Stimulated activated CD4-positive, alpha-beta T cell treated with anti-CD3 and anti-CD28 coated beads, Interleukin-15, amount 100 ng/mL, for 1 hour (primary cell): ENCODE results near the gene TIAM2.

Experiments
- DNase-seq, 2 donors: peaks; one replicate each; pipeline ENCODE4 v3.0.0-alpha.2; 2020; ENCODE audit warnings: low read depth in 1 of 2, low spot score in 1 of 2

TIAM2 gene

DNA sequence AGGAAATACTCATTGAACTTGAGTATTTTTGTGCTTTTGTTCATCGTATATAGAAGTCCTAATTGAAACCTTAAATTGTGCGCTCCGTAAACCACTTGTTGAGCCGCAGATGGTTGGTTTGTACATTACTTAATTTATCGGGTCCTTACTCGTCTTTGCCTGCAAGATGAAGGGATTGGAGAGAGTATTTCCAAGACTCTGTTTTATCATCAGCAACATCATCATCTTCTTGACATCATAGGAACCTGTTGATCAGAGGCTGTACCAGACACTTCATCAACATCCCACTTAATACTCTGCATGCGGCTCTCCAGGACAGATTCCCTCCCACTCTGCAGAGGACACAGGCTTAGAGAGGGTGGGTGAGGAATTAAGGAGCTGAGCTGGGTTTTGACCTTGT lies 28.6 kb downstream of the TIAM2 start:
- no peak for DNase-seq

- DNase-seq: no peak
Measured at GRCh38 chr6:155024391-155025027, 29.4 kb downstream of the TIAM2 start.

DNA sequence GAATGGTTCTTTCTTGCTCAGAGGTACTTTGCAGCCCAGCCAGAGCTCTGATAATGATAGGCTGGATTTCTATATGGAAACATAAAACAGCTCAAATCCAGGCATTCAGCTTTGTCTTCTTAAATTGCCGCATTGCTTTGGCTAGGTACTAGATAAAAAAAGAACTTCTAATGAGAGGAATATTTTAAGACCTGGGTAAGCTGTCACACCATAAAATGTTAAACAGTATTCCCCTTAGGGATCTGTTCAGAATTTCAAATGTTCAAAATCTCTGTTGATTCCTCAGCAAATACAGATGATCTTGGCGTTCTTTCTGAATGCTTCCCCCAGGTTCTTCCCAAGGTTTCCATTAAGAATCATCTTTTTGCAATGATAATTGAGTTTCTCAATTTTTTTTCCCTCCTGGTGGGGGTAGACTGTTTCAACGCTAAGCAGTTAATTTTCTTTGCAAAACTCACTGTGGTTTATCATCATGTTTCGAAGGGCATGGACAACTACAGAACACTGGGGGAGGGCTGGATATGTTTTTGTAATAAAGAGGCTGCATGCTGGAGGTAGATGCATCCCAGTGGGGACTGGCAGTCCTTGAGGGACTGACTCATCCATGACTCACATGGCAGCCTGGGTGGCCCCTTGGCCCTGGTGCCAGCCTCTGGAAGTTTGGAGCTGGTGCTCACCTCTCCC lies 31.0 kb downstream of the TIAM2 start:
- DNase-seq: no peak

GRCh38 chr6:155026706-155027045 lies 31.6 kb downstream of the TIAM2 start:
- no peak for DNase-seq

DNA sequence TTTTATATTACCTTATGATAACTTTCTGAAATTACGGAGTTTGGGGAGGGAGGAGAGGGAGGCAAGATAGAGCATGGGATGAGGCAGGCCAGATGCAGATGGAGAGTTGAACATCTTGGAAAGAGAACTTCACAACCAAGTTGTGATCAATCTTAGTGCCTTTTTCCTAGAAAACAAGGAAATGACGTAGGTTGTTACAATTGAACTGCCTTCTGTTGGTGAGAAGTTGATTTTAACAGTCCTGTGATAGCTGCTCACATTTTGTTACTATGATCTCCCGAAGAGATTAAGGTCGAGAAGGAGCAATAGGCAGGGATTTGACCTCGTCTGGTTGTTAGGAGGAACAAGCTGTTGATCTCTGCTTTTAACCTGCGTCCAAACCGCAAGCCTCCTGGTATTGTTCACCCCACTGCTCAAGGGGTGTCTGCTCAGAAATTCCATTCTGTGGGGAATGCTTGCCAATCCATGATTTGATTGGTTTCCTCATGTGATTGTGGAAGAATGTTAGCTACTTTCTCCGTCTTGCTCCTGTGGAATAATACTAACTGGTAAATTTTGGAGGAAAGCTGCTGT lies 35.1 kb downstream of the TIAM2 start:
- no peak for DNase-seq

DNA sequence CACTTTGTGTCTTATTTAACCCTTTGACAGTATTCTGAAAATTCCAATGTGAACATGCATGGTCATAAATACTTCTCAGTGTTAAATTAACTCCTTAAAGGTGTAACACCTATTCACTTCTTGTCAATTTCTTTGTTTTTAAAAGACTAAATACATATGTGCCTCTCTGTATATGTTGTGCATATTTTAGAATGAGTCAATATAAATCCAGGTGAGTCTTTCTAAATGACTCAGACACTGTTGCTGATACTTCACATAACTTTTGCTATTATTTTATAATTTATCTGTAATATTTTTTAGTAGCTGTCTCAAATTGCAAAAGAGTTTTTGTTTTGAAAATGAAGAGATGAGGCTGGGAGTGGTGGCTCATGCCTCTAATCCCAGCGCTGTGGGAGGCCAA lies 36.0 kb downstream of the TIAM2 start:
- DNase-seq: no peak

DNA sequence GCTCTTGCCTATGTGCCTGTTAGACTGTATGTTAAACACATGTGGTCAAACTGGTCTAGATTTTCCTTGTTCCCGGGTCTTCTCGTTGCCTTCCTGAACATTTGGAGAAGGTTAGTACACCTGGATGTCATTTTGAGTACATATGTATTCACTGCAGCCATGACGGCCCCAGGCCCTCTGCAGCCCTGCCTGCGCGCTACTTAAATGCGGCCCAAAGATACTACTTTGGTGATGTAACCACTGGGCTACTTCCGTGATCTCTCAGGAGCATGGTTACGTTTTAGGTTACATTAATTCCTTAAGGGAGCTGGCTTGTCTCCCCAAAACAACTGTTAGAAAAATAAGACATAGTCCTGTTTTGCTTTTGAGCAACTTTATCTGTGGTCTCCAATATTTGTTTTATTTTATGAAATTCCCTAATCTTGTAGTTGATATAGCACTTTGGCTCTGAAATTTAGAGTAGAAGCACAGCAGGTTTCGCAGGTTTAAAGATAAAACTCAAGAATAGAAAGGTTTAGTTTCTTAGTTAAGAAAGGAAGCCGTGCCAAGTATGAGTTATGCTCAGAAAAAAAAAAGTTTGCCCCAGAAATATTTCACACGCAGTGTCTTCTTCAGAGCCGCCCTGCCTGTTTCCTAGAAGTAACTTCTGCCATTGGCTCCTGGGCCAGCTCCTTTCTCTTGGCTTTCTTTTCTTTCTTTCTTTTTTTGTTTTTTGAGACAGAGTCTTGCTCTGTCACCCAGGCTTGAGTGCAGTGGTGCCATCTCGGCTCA lies 38.1 kb downstream of the TIAM2 start:
- DNase-seq: no peak

DNA sequence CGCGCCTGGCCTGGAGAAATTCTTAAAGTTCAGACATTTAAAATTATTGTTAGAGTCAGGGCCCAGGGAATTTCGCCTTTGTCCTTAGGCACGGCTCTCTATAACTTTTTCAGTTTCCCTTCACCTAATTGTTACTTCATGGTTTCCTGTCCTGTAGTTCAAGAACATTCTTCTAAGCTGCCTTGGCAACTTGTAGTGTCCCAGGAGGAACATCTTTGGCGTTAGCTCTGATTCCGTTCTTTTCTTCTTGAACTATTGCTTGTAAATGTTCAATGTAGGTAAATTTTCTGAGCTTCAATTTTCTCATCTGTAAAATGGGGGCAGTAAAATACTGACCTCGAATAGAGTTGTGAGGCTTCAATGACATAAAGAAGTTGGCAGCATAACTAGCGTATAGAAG lies 41.8 kb downstream of the TIAM2 start:
- no peak for DNase-seq

DNA sequence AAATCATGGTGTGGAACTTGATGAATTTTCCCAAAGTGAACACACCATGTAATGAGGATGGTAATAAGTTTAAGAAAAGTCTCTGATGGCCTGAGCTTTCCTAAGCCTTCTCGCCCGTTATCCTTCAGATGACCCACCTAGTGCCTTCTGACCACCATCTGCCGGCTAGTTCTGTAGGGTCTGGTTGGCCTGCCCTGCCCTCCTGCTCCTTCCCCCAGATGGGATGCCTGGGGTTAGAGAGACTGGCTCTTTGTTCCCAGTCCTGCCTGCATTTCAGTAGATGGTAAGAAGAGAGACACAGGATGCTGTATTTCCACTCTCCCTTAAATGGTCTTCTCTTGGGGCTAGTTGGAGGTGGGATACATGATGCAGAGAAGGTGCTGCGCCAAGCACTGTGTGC lies 43.0 kb downstream of the TIAM2 start:
- DNase-seq: no peak

GRCh38 chr6:155038527-155038926 lies 43.4 kb downstream of the TIAM2 start:
- no peak for DNase-seq

DNA sequence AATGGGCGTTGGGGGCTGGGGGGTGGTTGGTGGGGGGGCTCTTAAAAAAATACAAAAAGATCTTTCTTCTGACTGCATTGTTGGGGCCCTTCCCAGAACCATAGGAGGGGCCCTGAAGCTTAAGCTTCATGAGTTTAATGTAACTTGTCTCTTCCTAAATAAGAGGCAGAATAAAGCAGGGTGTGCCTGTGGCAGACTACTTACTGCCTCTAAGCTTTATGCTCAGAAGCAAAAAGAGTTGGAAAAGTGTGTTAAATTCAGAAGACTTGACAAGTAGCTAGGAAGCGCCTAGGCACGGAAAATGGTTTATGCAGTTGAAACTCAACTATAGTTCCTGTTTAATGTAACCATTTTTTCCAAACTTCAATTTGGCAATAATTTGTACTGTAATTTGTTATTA lies 44.5 kb downstream of the TIAM2 start:
- no peak for DNase-seq

GRCh38 chr6:155040154-155040553 lies 45.0 kb downstream of the TIAM2 start:
- no peak for DNase-seq

- DNase-seq: no peak
Measured at GRCh38 chr6:155040901-155041650, 46.0 kb downstream of the TIAM2 start.

- DNase-seq: no peak
Measured at GRCh38 chr6:155041741-155042279, 46.7 kb downstream of the TIAM2 start.

DNA sequence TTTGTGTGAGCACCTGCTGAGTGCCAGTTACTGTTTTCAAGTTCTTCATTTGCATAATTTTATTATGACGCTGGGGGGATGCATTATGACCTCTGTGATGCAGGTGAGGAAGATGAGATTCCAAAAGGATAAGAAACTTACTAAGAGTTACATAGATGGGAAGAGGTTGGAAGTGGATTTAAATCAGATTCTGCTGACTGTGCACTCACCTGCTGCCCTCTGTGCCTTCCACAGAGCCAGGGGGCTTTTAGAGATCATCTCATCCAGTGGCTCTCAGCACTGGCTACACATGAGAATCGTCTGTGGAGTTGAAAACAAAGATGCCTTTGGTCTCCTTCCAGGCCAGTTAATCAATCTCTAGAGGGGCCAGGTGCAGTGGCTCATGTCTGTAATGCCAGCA lies 47.9 kb downstream of the TIAM2 start:
- DNase-seq: no peak

DNA sequence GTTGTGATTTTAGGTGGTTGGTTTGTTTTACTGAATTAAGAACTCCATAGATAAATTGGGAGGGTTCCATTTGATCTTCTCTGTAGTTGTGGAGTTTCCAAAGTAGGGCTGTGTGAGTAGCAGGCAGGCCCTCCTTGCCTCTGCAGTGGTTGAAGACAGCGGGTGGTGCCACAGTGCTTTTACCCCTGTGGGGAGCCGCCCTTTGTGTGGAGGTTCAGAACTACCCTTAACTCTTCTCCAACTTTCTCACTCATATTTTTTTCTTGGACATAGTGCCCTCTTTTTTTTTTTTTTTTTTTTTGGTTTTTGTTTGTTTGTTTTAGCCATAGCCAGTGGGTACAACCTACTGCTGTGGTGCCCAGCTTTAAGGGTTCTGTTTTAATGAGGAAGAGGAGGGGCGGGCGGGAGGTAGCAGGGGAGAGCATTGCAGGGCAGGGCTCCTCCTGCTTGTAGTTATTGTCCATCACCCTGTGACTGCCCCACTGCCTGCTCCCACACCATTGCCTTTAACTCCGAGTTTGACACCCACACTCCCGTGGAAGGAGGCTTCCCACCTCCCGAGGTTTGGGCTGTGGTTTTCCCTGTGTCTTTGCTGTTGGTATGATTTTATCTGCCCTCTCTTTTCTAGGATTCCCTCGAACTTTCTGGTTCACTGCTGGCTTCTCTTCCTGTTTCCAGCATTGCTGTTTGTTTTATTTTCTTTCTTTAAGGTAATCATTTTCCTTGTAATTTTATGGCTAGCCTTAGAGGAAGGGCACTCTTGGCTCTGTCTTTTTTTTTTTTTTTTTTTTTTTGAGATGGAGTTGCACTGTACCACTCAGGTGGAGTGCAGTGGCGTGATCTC lies 50.7 kb downstream of the TIAM2 start:
- DNase-seq: no peak

- no peak for DNase-seq
Measured at GRCh38 chr6:155047523-155047922, 52.4 kb downstream of the TIAM2 start.

GRCh38 chr6:155050311-155050710 lies 55.2 kb downstream of the TIAM2 start:
- DNase-seq: peak in 1 of 2 donors; percentile 12

GRCh38 chr6:155054491-155055250 lies 59.6 kb downstream of the TIAM2 start:
- DNase-seq: no peak
